Prostate gland (tissue), 2 donors: ENCODE results near the gene SASS6. TPM values are rescaled to one million over a fixed set of nuclear protein-coding genes. Genes with fewer than 3 reads are reported as not detected.

Experiments used
- DNase-seq: peaks from one replicate; pipeline ENCODE4 v3.0.0-alpha.2; 2019; ENCODE audit warnings: low spot score
- H3K27ac ChIP-seq, 2 donors: fragments of 200-600 bp; sonication (generic); 2 replicates each; pipeline ENCODE4 v1.5.1; 2017 to 2019
- H3K27me3 ChIP-seq: fragments of 200-600 bp; sonication (generic); replicated peaks from 2 replicates; pipeline ENCODE4 v1.5.1; 2019; ENCODE audit not compliant: insufficient read depth
- H3K36me3 ChIP-seq, 2 donors: fragments of 200-600 bp; sonication (generic); 1 replicate in 1 of 2; 2 replicates in 1 of 2; pipeline versions ENCODE4 v1.5.1 to v1.8.1; 2017 to 2019
- H3K4me1 ChIP-seq: fragments of 200-600 bp; sonication (generic); replicated peaks from 2 replicates; pipeline ENCODE4 v1.5.1; 2019
- H3K4me3 ChIP-seq, 2 donors: fragments of 200-600 bp; sonication (generic); 2 replicates each; pipeline ENCODE4 v1.5.1; 2017 to 2019
- H3K9me3 ChIP-seq: fragments of 200-600 bp; sonication (generic); 2 replicates; pipeline ENCODE4 v1.5.1; 2017
- POLR2A ChIP-seq: fragments of 450-650 bp; IDR thresholded peaks from one replicate; pipeline ENCODE4 v1.6.1; 2016; ENCODE audit warnings: antibody characterized with exemption, mild to moderate bottlenecking
- POLR2AphosphoS5 ChIP-seq: sonication (generic); formaldehyde crosslinking; IDR thresholded peaks from one replicate; pipeline ENCODE4 v1.6.1; 2017; ENCODE audit warnings: antibody characterized with exemption
- WGBS: methylation state at CpG from one replicate; pipeline ENCODE4 v1.1.5; 2018; 5-methylcytosine and 5-hydroxymethylcytosine counted together
- intact Hi-C: fragments of 100-400 bp; cut with DNase I; formaldehyde crosslinking; loops from one replicate; pipeline ENCODE4 v1.14.2; 2022
- total RNA-seq, 2 donors: library from RNA; depleted of rRNA; stranded (reverse); fragments of >200 nt; gene quantifications; one replicate each; pipeline ENCODE4 v1.1.0, GENCODE V29; 2016
- TF ChIP-seq, protein P1 (sequence below), 4 experiments: fragments of 200-600 bp in 2 of 4; fragments of 450-650 bp in 2 of 4; sonication (generic) in 2 of 4; IDR thresholded peaks; 1 replicate in 3 of 4; 2 replicates in 1 of 4; pipeline ENCODE4 v1.5.1; 2016 to 2019; ENCODE audit warnings: antibody characterized with exemption in 4 of 4, mild to moderate bottlenecking in 2 of 4, moderate library complexity in 2 of 4

Gene SASS6
- total RNA-seq, 2 donors from 2014 or later = 4.0 to 6.2 TPM

DNA sequence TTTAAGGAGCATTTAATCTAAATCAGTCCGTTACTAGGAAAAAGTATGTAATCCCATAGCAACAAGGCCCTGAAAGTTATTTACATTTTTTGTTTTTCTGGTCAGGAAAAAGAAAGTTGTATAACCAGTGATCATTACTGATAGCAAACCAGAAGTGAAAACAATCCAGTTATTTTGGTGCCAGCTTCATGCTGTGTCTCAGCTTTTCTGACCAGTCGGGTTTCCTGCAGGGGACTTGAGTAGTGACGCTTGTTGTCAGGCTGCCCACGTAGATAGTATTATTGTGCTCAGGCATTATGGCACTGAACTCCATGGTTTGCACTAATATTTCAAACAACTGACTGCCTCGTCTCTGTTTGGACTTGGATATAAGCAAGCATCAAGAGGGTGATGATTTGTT lies 55.2 kb downstream of the SASS6 start:
- Histone ChIP-seq H3K27ac (no peak overlapping the region), H3K36me3 (peaks cover 0 to 5% of the 10 kb centered on the region in 2 donors), H3K27me3 (no peaks in the 10 kb centered on the region), H3K4me3 (no peak overlapping the region), H3K4me1 (no peaks in the 10 kb centered on the region), H3K9me3 (no peaks in the 10 kb centered on the region)
- TF ChIP-seq, protein P1, sequence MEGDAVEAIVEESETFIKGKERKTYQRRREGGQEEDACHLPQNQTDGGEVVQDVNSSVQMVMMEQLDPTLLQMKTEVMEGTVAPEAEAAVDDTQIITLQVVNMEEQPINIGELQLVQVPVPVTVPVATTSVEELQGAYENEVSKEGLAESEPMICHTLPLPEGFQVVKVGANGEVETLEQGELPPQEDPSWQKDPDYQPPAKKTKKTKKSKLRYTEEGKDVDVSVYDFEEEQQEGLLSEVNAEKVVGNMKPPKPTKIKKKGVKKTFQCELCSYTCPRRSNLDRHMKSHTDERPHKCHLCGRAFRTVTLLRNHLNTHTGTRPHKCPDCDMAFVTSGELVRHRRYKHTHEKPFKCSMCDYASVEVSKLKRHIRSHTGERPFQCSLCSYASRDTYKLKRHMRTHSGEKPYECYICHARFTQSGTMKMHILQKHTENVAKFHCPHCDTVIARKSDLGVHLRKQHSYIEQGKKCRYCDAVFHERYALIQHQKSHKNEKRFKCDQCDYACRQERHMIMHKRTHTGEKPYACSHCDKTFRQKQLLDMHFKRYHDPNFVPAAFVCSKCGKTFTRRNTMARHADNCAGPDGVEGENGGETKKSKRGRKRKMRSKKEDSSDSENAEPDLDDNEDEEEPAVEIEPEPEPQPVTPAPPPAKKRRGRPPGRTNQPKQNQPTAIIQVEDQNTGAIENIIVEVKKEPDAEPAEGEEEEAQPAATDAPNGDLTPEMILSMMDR (IDR thresholded peaks at IDR 0.05) = no peak
- TF ChIP-seq POLR2A = no peak
- TF ChIP-seq POLR2AphosphoS5 = no peak
- no peak for DNase-seq
- WGBS = 79% methylated on average over 5 of the region's 5 CpGs
- intact Hi-C loops = no loop called here

DNA sequence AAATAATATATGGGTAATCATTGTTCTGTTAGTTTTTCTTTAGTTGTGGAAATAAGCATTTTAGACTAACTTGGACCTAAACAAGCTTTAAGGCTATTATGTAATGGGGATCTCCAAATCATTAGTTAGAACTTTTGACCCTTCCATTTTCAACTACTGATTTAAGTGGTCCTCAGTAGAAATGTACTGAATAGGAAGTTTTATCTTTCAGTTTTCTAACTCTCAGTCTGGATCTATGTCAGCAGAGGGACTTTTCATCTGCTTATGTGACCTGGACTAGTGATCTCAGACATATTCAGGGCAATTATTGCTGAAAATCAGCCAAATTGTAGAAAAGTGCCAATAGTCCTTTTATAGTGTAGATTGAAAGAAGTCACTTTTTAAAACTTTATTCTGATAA lies 56.0 kb downstream of the SASS6 start:
- peaks cover 0 to 5% of the 10 kb centered on the region in 2 donors for H3K36me3 ChIP-seq
- intact Hi-C loops = no loop called here
- no peaks in the 10 kb centered on the region for H3K4me1 ChIP-seq
- H3K4me3 ChIP-seq = no peak overlapping the region
- TF ChIP-seq POLR2AphosphoS5 = no peak
- TF ChIP-seq, protein P1 (IDR thresholded peaks at IDR 0.05) = no peak
- TF ChIP-seq POLR2A = no peak
- DNase-seq = no peak
- no peaks in the 10 kb centered on the region for H3K27me3 ChIP-seq
- no peak overlapping the region for H3K27ac ChIP-seq
- H3K9me3 ChIP-seq = no peaks in the 10 kb centered on the region

DNA sequence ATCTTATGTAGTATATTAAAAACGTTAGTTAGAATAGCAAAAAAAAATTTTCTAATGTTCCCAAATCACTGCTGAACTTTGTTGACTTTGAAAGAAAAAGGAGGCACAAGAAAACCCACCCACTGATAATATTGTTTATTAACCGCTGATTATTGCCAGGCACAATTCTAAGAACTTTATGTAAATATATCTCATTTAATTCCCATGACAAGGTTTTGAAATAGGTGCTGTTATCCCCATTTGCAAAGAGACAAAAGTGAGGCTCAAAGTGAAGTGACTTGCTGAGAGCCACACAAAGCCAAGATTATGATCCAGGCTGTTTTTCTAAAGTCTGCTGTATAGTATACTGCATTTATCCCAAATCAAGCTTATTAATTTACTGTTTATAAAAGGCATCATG lies 56.4 kb downstream of the SASS6 start:
- intact Hi-C loops = no loop called here
- DNase-seq = no peak
- Histone ChIP-seq H3K4me1 (no peaks in the 10 kb centered on the region), H3K36me3 (peaks cover 0 to 5% of the 10 kb centered on the region in 2 donors), H3K27ac (no peak overlapping the region), H3K9me3 (no peaks in the 10 kb centered on the region), H3K27me3 (no peaks in the 10 kb centered on the region), H3K4me3 (no peak overlapping the region)
- TF ChIP-seq, protein P1 (IDR thresholded peaks at IDR 0.05) = no peak
- TF ChIP-seq POLR2A (no peak), POLR2AphosphoS5 (no peak)
- 91% methylated on average over 2 of the region's 2 CpGs for WGBS

GRCh38 chr1:100075773-100076172 lies 57.0 kb downstream of the SASS6 start:
- H3K27ac ChIP-seq = no peak overlapping the region
- H3K9me3 ChIP-seq = no peaks in the 10 kb centered on the region
- WGBS = 89% methylated on average over 3 of the region's 3 CpGs
- H3K27me3 ChIP-seq = no peaks in the 10 kb centered on the region
- H3K4me3 ChIP-seq = no peak overlapping the region
- DNase-seq = no peak
- TF ChIP-seq, protein P1 (IDR thresholded peaks at IDR 0.05) = no peak
- no peak for TF ChIP-seq POLR2AphosphoS5
- no peak for TF ChIP-seq POLR2A
- H3K36me3 ChIP-seq = peaks cover 0 to 5% of the 10 kb centered on the region in 2 donors
- intact Hi-C loops = no loop called here
- no peaks in the 10 kb centered on the region for H3K4me1 ChIP-seq

DNA sequence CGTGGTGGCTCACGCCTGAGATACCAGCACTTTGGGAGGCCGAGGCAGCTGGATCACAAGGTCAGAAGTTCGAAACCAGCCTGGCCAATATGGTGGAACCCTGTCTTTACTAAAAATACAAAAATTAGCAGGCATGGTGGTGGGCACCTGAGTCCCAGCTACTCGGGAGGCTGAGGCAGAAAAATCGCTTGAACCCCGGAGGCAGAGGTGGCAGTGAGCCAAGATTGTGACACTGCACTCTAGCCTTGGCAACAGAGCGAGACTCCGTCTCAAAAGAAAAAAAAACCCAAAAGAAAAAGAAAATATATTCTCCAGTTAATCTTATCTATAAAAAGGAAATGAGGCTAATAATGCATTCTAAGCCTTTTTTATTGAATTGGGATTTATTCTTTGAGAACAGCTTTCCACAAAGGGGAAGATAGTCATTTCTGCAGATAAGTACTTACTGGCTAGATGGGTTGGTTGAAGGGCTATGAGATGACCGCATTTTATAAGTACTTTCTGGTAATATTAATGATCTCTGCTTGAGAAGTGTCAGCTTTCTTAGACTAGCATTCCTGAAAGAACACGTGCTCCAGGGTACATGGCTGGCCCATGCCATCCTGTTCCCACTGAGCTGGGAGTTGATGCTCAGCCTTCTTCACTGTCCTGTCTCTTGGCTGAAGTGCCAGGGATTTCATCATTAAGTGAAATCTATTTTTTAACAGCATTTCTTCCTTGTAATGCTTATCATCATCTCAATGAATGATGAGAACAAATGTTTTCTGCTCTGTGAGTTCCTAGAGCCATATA lies 57.9 kb downstream of the SASS6 start:
- H3K27me3 ChIP-seq = no peaks in the 10 kb centered on the region
- peaks cover 0 to 5% of the 10 kb centered on the region in 2 donors for H3K36me3 ChIP-seq
- TF ChIP-seq POLR2AphosphoS5 (no peak), POLR2A (no peak)
- TF ChIP-seq, protein P1 (IDR thresholded peaks at IDR 0.05) = no peak
- H3K27ac ChIP-seq = no peak overlapping the region
- DNase-seq = no peak
- WGBS = 79% methylated on average over 11 of the region's 11 CpGs
- H3K4me1 ChIP-seq = no peaks in the 10 kb centered on the region
- H3K9me3 ChIP-seq = no peaks in the 10 kb centered on the region
- intact Hi-C loops = no loop called here
- H3K4me3 ChIP-seq = no peak overlapping the region
